Measurements from ENCODE around the gene PIAS4. TPM values are rescaled to one million over a fixed set of nuclear protein-coding genes. Genes with fewer than 3 reads are reported as not detected.

The PIAS4 gene
- total RNA-seq, 1 experiment from 2014 or later, result 45.9 TPM

GRCh38 chr19:4045597-4046361, 38.2 kb downstream of the PIAS4 start:
- Mint-ChIP-seq H3K27ac (no peak overlapping the region), H3K9me3 (no peaks in the 10 kb centered on the region), H3K4me1 (peaks cover 9% of the 10 kb centered on the region; the same call in 1 of the 2 replicates), H3K4me3 (no peak overlapping the region), H3K36me3 (peaks cover 14% of the 10 kb centered on the region), H3K27me3 (ENCODE audit: low read depth) (no peaks in the 10 kb centered on the region; the same call in 1 of the 2 replicates)
- ChIA-PET CTCF (interaction anchor here (0.6 to 1.5 kb wide), 5 partner anchors 20 to 814 kb away, joined by 4 to 12 read pairs (median 6); no protein-coding TSS in a partner anchor), POLR2A (no interaction called here)
- ATAC-seq, result no peak
- TF ChIP-seq ZBTB43 (CRISPR knock-in tag; IDR thresholded peaks at IDR 0.05), result no peak
- no peak for DNase-seq (ENCODE audit: low spot score)

- ATAC-seq, result no peak
- H3K4me3 Mint-ChIP-seq, result no peak overlapping the region
These were observed 38.8 kb downstream of the PIAS4 start for GRCh38 chr19:4046362-4046691.

More at GRCh38 chr19:4046362-4046691, 38.8 kb downstream of the PIAS4 start:
- no peak overlapping the region for H3K27ac Mint-ChIP-seq
- no peaks in the 10 kb centered on the region for H3K9me3 Mint-ChIP-seq
- no peaks in the 10 kb centered on the region for H3K27me3 Mint-ChIP-seq (ENCODE audit: low read depth)
- CTCF ChIA-PET, result no interaction called here
- POLR2A ChIA-PET, result no interaction called here
- peaks cover 9% of the 10 kb centered on the region; the same call in 1 of the 2 replicates for H3K4me1 Mint-ChIP-seq
- TF ChIP-seq ZNF263 (CRISPR knock-in tag; IDR thresholded peaks at IDR 0.05; ENCODE audit: low read depth), result no peak
- no peak for TF ChIP-seq USF2 (CRISPR knock-in tag; IDR thresholded peaks at IDR 0.05)
- no peak for TF ChIP-seq USF1 (CRISPR knock-in tag; IDR thresholded peaks at IDR 0.05)
- TF ChIP-seq NFATC4 (CRISPR knock-in tag; IDR thresholded peaks at IDR 0.05), result no peak
- TF ChIP-seq JUN (CRISPR knock-in tag; IDR thresholded peaks at IDR 0.05), result no peak
- no peak for TF ChIP-seq STAT6 (CRISPR knock-in tag; conservative IDR thresholded peaks at IDR 0.05; ENCODE audit: low read depth)
- TF ChIP-seq ZNF423 (CRISPR knock-in tag; IDR thresholded peaks at IDR 0.05), result no peak
- no peak for TF ChIP-seq MAX (CRISPR knock-in tag; IDR thresholded peaks at IDR 0.05)
- TF ChIP-seq AR (CRISPR knock-in tag; IDR thresholded peaks at IDR 0.05), result no peak
- no peak for TF ChIP-seq E2F1 (CRISPR knock-in tag; IDR thresholded peaks at IDR 0.05)
- no peak for TF ChIP-seq SOX15 (CRISPR knock-in tag; IDR thresholded peaks at IDR 0.05)
- no peak for TF ChIP-seq PRDM15 (CRISPR knock-in tag; IDR thresholded peaks at IDR 0.05)
- no peak for TF ChIP-seq NFE2L1 (CRISPR knock-in tag; IDR thresholded peaks at IDR 0.05)
- TF ChIP-seq TEAD1 (CRISPR knock-in tag; IDR thresholded peaks at IDR 0.05), result no peak
- no peak for TF ChIP-seq IRF1 (CRISPR knock-in tag; IDR thresholded peaks at IDR 0.05)
- TF ChIP-seq ZNF138 (CRISPR knock-in tag; conservative IDR thresholded peaks at IDR 0.05), result no peak
- peaks cover 18% of the 10 kb centered on the region for H3K36me3 Mint-ChIP-seq
- no peak for DNase-seq (ENCODE audit: low spot score)

All from WTC11 (cell line).